DMS153 (cell line): ENCODE results near the gene HAPLN1.

Experiments
- DNase-seq: peaks from one replicate; lab custom pipeline; 2025; lab: John Stamatoyannopoulos, UW

Gene HAPLN1

DNA sequence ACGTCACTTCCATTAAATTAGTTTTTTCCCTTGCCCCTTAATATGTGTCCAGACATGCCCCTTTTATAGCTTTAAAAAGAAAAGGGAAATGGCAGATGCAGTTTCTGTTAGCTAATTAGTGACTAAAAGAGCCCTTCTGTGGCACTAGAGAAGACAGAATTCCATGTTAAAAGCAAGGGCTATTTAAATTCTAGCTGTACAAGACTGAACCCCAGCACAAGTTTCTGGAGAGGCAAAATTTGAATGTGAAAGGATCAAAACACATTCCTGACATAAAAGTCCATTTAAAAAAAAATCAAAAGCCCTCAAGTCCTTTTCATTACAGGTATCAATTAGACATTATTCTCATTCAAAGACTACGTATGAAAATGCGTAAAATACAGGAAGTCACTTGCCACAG is 78.7 kb downstream of the HAPLN1 start:
- DNase-seq, result no peak

DNA sequence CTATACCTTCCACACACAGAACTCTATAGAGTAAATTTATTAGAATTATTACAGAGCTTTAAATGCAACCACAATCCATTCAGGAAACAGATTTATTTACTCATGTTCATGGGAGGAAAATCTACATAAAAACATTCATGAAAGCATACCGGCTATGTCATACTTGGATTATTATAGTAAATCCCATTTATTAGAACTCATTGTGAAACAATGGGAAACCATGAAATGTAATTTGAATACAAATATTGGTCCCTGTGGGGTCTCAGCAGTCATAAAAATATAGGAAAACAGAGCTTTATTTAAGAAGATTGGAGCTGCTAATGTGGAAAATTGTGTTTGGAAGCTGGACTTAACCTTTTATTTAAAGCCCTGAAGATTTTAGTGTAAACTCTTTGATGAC is 80.7 kb downstream of the HAPLN1 start:
- no peak for DNase-seq

DNA sequence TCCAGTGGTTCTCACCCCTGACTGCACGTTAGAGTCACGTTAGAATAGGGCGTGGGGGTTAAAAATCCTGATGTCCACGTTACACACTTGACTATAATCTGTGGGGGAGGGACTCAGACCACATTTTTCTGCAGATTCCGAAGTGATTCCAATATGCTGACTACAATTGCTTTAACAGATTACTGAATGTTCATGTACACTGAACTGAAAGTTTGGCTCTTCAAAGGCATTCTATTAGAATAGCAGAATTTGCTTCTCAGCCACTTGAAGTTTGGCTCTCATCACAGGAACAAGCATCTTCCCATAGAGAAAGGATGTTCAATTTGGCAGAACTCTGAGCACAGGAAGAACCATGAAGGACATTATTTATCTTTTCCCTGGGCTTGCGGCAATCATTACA is 84.5 kb downstream of the HAPLN1 start:
- DNase-seq, result no peak

DNA sequence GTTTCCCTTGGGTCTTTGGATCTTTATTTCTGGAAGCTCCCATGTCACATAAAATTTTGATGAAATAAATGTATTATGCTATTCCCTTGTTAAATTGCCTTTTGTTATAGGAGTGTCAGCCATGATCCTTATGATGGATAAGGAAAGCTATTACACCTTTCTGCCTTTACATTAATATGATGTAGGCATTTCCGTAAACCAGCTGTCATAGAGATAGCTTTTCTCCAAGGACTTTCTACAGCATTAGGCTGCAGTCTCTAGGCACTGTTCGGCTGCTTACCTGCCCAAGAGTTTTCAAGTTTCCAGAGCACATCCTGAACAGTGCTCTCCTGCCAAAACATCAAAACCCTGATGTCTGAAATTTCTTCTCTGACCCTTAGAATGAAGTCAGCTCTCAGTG is 87.4 kb downstream of the HAPLN1 start:
- DNase-seq, result no peak

DNA sequence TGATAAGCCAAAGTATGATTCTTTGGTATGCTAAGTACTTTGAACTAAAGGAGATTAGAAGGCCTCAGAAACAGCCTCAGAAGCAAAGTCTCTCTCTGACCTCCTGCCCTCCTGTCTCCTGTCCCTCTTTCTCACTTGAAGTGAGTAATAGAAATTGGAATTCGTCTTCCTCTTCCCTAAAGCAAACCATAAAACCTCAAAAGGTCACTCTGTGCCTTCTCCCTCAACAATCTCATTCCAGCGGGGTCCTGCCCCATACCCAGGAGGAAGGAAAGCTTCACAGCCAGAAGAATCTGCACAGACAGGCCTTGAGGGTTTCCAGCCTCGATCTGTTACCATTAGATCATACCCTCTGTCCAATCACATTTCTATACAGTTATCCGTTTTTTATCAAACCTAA is 87.8 kb downstream of the HAPLN1 start:
- no peak for DNase-seq

DNA sequence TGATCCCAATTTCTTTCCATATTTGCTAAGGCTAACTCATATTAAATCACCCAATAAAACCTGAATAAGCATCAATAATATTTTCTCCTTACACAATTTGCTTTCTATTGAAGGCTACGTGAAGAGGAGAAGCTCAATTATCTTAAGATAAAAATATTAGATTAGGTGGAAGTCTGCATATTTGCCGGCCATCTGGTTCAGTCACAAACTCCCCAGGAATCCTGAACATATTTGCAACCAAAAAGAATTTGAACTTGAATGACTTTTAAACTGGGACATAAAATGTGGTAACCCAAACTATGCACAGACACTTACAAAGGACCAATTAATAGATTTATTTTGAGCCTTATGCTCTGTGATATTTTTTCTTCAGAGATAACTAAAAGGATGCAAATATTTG is 92.3 kb downstream of the HAPLN1 start:
- DNase-seq, result no peak

DNA sequence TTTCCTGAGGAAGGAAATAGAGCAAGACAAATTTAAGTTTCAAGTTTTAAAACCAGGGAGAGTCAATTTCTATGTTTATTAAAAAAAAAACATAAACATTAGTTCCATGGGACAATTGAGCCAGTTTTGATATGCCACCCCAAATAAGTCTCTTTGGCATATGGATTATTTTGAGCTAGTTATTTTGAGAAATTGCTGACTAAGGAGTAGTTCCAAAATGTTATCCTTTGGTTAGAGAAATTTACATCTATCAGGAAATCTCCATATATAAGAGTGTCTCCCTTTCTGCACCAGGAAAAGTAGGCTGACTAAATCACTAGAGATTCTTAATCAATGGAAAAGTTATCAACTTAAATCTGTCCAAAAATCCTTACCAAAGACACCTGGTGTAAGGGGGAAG is 105.8 kb downstream of the HAPLN1 start:
- DNase-seq, result no peak

DNA sequence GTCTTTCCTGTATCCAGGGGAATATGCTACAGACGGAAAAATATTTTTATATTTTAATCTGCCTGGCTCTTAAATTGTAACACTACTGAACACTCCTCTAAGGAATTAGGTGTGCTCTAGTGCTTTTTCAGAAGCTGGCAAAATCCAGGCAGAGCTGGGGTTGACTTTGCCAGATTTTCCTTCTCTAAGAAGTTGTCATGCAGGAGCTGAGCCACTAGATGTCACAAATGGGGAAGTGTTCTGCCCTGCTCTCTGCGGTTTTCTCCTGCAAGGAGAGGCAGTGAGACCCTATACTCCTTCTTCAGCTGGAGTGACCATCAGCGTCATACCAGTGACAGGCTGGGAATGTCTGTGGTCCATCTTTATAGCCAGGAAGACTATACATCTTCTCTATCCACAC is 112.5 kb downstream of the HAPLN1 start:
- DNase-seq, result no peak

DNA sequence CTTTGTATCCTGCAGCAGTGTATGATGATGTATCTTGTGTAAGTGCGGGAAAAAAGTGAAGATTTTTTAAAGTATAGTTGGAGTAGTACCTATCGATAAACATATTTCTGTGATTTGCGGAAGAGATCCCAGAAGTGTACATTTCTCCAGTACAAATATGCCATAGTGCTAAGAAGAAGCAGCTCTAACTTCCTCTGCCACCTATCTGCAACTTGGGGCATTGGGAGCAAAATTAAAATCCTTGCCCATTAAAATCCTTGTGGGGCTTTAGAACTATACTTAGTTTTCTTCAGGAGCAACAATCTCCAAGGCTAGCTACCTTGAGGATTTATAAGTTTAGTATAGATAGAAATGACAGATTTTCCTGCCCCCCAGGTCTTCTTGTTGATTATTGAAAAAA is 125.4 kb downstream of the HAPLN1 start:
- no peak for DNase-seq

DNA sequence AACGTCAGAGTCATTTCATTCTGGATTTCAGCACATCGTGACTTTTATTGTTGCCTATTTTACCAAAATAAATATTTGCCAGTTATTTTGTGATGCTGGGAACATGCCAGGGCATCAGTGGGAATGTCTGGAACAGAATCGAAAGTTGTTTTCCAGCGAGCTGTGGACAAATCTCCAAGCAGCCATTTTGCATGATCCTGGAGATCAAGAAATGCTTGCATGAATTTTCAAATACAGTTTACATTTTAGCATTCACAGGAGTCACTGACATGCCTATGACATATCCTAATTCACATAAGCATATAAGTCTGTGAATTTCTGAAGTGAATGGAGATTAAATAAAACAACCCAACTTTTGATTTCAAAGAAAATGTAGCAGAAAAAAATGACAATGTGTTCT is 129.7 kb downstream of the HAPLN1 start:
- DNase-seq, result no peak

DNA sequence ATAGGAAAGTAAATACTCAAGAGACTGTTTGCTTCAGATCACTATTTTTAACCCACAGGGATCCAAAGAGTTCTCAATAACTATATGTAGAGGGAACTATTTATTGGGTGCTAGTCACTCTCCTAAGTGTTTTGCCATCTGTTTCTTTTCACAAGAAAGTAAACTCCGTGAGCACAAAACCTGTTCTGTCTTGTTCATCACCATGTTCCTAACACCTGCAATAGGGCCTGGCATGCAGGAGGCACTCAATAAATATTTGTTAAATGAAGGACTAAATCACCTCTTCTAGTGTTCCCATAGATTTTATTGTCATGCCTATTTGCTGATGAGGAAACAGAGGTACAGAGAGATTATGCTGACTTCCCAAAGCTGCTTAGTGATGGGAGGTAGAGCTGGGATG is 130.9 kb downstream of the HAPLN1 start:
- peak; percentile 91 for DNase-seq
